Epidermal melanocyte (primary cell): ENCODE measurements around the gene DCST1.
"Not testable (repeated sequence)": the region's sequence is repeated elsewhere in the genome, so short reads cannot be mapped to it uniquely, and the experiment has no call there.

ENCODE experiments used
- DNase-seq: peaks from one replicate; pipeline ENCODE4 v3.0.0; 2011; ENCODE audit warnings: low spot score; ENCODE audit not compliant: insufficient read length

DCST1 gene, protein sequence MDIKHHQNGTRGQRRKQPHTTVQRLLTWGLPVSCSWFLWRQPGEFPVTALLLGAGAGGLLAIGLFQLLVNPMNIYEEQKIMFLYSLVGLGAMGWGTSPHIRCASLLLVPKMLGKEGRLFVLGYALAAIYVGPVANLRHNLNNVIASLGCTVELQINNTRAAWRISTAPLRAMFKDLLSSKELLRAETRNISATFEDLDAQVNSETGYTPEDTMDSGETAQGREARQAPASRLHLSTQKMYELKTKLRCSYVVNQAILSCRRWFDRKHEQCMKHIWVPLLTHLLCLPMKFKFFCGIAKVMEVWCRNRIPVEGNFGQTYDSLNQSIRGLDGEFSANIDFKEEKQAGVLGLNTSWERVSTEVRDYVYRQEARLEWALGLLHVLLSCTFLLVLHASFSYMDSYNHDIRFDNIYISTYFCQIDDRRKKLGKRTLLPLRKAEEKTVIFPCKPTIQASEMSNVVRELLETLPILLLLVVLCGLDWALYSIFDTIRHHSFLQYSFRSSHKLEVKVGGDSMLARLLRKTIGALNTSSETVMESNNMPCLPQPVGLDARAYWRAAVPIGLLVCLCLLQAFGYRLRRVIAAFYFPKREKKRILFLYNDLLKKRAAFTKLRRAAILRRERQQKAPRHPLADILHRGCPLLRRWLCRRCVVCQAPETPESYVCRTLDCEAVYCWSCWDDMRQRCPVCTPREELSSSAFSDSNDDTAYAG

GRCh38 chr1:155033524-155033923 lies at the start of gene DCST1, which contains the start of gene DCST2:
TSS of gene DCST1 (plus strand) at chr1:155033824. CDS start at chr1:155034037, 213 bp downstream.
TSS of gene DCST2 (minus strand) at chr1:155033781. CDS start at chr1:155033701, 80 bp downstream.
- DNase-seq, result no peak

DNA sequence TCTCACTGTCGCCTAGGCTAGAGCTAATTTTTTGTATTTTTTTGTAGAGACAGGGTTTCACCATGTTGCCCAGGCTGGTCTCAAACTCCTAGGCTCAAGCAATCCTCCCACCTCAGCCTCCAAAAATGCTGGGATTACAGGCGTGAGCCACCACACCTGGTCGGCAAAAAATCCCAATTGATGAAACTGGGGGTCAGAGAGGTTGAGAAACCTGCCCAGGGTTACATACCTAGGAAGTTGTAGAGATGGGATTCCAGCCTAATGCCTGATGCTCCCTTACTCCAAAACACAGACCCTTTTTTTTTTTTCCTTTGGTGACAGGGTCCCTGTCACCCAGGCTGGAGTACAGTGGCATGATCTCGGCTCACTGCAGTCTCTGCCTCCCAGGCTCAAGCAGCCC lies 46.9 kb upstream of the DCST1 start:
- not testable (repeated sequence) for DNase-seq

GRCh38 chr1:154987326-154987725 lies 46.3 kb upstream of the DCST1 start:
- no peak for DNase-seq

DNA sequence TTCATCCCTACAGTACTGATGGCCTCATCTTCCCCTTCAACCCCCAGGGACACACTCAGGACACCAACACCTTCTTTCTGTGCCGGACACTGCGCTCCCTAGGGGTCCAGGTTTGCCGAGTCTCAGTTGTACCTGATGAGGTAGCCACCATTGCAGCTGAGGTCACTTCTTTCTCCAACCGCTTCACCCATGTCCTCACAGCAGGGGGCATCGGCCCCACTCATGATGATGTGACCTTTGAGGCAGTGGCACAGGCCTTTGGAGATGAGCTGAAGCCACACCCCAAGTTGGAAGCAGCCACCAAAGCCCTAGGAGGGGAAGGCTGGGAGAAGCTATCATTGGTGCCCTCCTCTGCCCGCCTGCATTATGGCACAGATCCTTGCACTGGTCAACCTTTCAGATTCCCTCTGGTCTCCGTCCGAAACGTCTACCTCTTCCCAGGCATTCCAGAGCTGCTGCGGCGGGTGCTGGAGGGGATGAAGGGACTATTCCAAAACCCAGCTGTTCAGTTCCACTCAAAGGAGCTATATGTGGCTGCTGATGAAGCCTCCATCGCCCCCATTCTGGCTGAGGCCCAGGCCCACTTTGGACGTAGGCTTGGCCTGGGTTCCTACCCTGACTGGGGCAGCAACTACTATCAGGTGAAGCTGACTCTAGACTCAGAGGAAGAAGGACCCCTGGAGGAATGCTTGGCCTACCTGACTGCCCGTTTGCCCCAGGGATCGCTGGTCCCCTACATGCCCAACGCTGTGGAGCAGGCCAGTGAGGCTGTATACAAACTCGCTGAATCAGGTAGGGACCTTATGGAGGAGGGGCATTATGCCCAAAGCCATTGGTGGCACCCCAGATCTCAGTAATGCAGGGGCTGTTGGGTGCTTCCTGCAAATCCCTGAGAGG lies 45.3 kb upstream of the DCST1 start:
- DNase-seq, result no peak

DNA sequence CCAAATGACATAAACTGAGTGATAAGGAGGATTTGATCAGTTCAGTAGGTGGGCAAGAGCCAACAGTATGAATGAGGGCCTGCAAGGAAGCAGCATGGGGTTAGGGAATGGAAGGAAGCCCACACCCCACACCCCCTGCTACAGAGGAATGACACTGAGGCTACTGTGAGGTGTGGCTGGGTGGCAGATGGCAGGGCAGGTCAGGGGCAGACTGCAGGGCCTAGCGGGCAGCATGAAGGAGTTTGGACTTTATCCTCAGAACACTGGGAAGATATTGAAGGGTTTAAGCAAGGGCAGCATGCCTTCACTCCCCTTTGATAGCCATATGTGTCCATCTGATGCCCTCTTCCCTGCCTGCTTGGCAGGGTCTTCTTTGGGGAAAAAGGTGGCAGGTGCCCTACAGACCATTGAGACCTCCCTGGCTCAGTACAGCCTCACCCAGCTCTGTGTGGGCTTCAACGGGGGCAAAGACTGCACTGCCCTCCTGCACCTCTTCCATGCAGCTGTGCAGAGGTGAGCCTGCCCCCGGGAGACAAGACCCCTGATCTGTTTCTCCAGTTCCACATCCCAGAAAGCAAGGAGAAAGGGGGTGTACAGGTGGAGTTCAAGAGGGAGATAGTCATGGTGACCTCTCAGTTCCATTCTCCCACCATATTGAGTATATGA lies 44.3 kb upstream of the DCST1 start:
- no peak for DNase-seq

DNA sequence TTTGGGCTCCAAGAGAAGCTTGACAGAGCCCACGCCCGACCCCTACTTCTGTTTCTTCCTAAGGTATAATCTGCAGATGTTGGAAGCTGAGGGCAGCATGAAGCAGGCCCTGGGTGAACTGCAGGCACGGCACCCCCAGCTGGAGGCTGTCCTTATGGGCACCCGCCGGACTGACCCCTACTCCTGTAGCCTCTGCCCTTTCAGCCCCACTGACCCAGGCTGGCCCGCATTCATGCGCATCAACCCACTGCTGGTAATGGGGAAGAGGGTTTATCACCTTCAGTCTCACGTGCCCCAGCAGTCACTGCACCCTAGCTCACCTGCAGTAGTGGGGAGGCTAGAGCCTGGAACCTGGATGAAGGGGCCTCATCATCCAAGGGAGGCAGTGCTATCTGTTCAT lies 43.3 kb upstream of the DCST1 start:
- DNase-seq, result no peak

GRCh38 chr1:154992721-154993571 lies 40.7 kb upstream of the DCST1 start:
- DNase-seq, result no peak

DNA sequence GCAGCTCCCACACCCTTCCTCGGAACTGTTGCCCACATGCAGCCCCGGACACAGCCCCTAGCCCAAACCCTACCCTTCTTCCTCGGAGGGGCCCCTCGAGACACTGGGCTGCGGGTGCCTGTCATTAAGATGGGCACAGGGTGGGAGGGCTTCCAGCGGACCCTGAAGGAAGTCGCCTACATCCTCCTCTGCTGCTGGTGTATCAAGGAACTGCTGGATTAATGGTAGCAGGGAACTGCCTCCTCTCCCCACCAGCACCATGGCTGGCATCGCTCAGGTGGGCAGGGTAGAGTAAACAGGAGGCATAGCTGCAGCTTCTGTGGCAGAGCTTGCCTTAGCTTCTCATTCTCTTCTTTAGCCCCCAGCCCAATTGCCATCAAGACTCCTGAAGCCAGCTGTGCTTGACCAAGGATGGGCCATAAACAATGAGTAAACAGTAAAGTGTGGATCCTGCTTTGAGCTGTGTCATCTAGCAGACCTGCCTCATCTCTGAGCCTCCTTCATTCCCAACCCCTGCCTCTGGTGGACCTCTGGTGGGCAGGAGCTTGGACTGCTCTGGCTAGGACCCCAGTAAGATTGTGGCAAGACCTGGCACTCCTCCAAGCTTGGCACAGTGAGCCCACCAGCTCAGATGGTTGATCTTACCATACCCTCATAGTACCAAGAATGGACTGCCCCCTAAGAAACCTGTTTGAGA lies 39.9 kb upstream of the DCST1 start, which contains the start of gene LENEP:
Gene LENEP, plus strand, starts transcription at position 15 of the 697 bp plus-strand sequence. Its CDS starts 22 bp downstream, at position 37.
- DNase-seq, result no peak

GRCh38 chr1:154994269-154994587 lies 39.4 kb upstream of the DCST1 start:
- DNase-seq, result no peak

GRCh38 chr1:154994591-154994990 lies 39.0 kb upstream of the DCST1 start:
- no peak for DNase-seq

DNA sequence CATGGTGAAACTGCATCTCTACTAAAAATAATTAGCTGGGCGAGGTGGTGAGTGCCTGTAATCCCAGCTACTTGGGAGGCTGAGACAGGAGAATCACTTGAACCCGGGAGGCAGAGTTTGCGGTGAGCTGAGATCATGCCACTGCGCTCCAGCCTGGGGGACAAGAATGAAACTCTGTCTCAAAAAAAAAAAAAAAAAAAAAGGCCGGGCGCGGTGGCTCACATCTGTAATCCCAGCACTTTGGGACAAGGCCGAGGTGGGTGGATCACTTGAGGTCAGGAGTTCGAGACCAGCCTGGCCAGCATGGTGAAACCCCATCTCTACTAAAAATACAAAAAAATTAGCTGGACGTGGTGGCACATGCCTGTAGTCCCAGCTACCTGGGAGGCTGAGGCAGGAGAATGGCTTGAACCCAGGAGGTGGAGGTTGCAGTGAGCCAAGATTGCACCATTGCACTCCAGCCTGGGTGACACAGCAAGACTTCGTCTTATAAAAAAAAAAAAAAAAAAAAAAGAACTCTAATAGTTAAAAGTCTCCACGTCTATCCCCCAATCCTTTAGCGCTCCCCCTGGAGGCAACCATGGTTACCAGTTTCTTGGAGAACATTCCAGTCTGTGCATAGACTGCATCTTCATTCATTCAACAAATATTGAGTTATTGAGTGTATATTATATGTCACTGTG lies 38.2 kb upstream of the DCST1 start:
- peak; percentile 79 for DNase-seq

DNA sequence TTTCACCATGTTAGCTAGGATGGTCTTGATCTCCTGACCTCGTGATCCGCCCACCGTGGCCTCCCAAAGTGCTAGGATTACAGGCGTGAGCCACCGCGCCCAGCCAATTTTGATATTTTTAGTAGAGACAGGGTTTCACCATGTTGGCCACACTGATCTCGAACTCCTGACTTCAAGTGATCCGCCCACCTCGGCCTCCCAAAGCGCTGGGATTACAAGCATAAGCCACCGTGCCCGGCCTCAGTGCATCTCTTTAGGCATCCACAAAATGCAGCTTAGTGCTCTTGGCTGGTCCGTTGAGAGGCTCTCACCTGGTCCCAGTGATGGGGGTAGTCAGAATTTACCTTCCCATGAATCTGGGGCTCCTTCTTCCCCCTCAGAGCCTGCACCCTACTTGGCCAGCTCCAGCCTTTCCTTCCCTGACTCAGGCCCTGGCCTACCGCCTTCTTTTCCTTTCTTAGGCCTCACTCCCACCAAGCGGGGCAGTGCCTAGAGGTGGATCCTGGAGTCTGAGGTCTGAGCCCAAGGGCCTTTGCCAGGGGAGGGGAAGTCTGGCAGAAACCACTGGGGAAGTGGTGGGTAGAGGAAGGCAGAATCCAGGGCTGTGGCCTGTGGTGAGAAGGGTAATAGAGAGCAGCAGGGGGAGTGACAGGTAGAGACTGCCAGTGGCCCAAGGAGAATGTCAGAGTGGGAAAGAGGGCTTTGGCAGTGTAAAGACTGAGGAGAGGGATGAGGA lies 36.5 kb upstream of the DCST1 start:
- no peak for DNase-seq

DNA sequence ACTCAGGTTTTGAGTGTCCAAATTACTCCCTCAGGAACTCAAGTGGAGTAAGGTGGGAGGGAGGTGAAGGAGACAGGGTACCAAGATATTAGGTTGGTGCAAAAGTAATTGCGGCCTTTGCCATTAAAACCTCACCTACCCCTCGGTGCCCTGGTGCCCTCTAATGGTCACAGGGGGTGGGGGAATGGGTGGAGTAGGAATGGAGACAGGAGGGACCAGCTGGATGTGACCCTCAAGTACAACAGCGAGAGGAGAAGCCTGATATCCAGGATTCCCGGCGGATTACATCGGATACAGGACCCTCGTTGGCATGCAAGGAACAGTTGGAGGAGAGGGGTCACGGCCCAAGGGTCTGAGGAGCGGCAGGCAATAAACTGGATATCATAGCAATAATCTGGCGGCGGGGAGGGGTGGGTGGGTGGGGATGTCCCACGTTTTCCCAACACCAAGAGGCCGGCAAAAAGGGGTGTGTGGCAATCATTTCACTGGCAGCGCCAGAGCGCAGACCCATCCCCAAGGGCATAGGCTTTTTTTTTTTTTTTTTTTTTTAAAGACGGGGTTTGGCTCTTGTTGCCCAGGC lies 35.3 kb upstream of the DCST1 start:
- no peak for DNase-seq

DNA sequence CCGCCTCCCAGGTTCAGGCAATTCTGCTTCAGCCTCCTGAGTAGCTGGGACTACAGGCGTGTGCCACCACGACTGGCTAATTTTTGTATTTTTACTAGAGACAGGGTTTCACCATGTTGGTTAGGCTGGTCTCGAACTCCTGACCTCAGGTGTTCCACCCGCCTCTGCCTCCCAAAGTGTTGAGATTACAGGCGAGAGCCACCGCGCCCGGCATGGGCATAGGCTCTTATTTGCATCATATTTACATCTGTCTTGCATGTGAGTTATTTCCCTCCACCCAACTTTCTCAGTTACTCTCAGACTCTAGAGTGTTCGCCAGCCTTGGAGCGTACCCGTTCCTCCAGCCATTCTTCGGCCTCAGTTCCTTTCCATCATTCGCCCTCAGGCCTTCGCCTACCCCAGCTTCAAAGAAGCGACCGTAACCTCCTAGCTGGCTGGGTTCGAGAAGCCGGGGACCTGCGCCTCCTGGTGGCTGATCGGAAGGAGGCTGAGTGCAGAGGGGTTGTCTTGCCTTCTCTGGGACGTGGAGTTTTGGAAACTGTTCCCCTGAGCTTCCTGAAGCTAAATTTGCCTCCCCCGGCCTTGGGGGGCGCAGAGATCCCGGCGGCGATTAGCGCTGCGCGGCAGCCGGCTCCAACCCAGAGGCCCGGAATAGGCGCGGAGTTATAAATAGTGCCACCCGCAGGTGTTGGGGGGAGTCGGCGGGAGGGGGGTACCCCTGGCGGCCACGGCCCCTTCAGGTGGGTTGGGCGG lies 34.6 kb upstream of the DCST1 start:
- no peak for DNase-seq

DNA sequence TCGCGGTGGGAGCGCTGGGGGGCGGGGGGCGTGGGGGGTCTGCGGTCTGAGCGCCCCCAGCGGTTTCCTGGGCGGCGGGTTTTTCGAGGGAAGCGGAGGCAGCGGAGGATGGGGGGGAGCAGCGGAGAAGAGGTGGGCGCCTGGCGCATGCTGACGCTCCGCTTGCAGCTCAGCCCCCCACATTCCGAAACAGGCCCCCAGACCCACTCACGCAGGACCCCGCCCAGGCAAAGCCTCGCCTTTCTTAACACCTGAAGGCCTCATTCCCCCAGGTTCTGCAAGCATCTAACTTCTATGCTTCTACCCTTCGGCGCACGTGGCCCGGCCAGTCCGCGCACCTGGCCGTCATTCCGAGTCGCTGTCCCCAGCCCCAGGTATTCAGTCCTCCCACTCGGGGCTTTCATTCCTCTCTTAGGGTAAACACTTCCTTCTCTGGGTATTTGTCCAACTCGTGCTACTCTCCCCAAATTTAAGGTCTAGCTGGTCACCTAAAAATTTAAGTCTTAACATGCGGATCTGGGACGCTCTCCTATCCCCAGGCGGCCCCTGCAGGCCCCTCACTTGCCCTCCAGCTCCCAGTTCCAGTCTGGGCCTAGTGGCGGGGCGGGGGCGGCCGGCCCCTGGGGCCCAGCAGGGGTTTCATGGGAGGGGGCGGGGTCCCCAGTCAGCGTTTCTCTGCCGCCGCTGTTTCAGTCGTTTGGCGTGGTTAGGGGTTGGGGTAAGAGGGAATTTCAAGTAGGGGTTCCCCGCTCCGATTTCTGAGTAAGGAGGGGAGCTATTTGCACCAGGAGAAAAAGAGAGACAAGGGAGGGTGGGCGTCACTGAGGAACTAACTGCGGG lies 33.8 kb upstream of the DCST1 start:
- no peak for DNase-seq

GRCh38 chr1:155000411-155000725 lies 33.3 kb upstream of the DCST1 start:
- DNase-seq, result no peak
